ENCODE measurements around the gene RPSA.
"Not testable (repeated sequence)": the region's sequence is repeated elsewhere in the genome, so short reads cannot be mapped to it uniquely, and the experiment has no call there.

The RPSA gene

DNA sequence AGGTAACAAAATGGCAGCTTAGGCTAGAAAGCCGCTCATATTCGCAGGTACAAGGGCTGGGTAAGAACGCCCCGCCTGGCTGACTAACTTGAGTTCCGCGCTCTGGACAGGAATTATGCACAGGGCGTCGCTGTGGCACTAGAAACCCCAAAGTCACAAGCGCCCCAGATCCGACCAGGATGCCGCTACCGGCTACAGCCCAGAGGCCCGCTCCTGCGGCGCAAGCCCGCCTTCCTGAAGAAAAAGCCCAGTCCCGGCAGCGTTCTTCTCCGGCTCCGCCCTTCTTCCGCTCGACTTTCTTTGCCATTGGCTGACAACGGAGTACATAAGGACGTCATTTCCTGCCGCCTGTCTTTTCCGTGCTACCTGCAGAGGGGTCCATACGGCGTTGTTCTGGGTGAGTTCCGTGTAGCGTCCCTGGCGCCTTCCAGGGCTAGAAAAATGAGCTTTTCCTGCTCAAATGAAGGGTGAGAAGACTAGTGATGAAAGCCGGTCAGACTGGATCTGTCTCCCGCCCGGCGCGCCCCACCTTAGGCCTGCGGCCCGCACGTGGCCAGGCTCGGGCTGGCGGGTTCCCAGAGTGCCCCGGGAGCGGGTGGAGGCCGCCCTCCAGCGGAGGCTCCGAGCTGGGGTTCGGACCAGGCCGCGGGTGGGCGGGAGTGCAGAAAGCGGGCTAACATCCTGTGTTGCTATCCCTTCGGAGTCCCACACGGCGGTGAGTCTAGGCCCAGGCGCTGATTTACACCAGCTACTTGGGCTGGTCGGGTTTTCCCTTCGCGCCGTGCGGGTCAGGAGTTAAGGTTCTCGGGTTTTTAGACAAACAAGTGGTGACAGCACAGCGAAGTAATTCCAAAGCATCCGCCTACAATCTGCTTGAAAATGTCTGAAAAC lies at the start of gene RPSA:
Gene RPSA (plus strand): TSS at position 353 of the 891 bp plus-strand sequence. CDS start 934 bp downstream, outside the sequence.
- DNase-seq = peak; percentile 96

DNA sequence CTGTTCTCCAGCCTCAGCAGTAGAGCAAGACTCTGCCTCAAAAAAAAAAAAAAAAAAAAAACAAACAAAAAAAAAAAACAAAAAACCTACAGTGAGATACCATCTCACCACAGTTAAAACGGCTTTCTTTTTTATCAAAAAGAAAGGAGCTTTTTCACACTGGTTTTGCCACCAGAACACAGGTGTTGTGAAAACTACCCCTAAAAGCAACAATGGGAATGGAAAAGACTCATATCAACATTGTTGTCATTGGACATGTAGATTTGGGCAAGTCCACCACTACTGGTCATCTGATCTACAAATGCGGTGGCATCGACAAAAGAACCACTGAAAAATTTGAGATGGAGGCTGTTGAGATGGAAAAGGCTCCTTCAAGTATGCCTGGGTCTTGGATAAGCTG lies 48.2 kb upstream of the RPSA start:
- no peak for DNase-seq

DNA sequence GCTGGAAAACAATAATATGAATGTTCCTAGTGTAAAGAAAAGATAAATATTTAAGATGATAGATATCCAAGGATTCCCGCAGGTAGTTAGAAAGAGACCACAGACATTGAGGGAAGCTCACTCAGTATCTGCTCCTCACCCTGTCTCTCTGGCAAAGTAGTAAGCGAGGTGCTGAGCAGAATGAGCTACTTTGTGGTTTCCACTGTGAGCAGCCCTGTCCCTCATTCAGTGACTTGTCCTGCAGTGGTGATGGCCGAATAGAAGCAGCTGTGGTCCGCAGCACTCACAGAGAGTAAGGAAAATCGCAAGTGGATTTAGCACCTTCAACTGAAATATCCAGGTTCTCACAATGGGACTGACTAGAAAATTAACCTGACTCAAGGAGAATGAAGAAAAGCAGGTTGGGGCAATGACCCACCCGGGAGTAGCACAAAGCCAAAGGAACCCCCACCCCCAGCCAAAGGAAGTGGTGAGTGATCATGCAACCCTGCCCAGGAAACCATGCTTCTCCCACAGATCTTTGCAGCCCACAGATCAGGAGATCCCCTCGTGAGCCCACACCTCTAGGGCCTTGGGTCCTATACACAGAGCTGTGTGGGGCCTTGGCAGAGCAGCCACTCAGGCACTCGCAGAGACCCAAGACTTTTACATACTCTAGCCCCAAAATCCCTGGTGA lies 45.1 kb upstream of the RPSA start:
- peak; percentile 90 for DNase-seq

DNA sequence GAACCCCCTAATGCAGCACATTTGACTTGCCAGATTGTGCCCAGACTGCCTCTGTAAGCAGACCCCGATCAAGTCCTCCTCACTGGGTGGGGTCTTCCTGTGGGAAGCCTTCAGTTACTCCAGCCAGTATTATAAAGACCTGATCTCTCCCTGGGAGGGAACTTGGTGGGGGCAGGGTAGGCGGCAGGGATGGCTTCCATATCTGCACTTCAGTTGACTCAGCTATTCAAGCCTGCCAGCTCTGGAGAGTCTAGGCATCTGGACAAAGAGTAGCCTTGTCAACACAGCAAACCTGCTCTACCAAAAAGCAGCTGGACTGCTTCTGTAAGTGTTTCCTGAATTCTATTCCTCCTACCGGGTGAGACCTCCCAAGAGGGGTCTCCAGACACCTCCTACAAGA lies 44.3 kb upstream of the RPSA start:
- no peak for DNase-seq

DNA sequence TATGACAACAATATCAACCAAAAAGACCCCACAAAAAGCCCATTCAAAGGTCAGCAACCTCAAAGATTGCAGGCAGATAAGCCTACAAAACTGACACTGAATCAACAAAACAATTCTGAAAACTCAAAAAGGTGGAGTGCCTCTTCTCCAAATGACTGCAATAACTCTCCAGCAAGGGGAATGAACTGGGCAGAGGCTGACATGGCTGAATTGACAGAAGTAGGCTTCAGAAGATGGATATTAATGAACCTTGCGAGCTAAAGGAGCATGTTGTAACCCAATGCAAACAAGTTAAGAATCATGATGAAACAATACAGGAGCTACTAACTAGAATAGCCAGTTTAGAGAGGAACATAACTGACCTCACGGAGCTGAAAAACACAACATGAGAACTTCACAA lies 43.7 kb upstream of the RPSA start:
- no peak for DNase-seq

DNA sequence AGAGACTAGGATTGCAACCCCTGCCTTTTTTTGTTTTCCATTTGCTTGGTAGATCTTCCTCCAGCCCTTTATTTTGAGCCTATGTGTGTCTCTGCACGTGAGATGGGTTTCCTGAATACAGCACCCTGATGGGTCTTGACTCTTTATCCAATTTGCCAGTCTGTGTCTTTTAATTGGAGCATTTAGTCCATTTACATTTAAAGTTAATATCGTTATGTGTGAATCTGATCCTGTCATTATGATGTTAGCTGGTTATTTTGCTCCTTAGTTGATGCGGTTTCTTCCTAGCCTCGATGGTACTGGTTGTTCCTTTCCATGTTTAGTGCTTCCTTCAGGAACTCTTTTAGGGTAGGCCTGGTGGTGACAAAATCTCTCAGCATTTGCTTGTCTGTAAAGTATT lies 36.1 kb upstream of the RPSA start:
- DNase-seq = not testable (repeated sequence)

DNA sequence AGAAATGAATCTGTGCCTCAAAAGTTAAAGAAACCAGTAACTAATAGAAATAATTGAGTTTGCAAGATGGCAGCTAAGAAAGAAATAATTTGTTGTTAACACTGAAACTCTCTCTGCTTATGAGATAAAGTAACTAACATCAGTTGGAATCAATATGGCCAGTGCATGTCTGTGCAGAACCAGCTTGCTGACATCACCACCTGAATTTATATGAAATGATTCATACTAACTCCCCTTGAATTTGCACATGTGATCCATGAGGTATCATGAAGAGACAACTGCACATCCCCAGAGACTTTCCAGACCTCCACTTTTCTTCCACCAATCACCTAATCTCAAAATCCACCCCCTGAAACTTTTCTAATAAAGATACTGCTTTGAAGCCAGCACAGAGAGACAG lies 33.7 kb upstream of the RPSA start:
- no peak for DNase-seq

DNA sequence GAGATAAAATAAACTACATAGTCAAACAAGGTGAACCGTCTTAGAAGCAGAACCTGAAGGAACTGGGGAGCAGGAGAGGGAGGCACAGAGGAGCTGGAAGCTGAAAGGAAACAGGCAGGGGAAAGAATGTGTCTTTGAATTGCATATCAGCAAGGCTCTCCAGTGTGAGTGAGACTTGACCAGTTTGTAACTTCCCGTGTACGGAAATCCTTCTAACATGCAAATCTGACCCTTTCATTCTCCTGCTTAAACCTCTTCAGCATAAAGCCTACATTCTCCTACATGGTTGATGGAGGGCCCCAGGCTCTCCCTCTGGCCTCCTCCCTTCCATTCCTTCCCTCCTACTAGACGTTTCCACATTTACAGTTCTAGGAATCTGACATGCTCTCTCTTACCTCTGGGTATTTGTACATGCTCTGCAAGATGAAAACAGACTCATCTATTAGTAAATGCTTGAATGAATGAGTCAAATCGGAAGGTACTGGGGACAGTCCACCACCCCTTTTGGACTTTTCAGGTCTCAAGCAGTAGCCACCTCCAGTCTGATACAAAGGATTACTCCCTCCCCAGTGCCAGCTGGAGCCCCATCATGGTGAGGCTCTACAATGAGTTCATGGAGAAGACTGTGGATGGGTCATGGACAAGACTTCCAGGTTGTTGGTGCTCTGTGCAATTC lies 29.4 kb upstream of the RPSA start:
- no peak for DNase-seq

DNA sequence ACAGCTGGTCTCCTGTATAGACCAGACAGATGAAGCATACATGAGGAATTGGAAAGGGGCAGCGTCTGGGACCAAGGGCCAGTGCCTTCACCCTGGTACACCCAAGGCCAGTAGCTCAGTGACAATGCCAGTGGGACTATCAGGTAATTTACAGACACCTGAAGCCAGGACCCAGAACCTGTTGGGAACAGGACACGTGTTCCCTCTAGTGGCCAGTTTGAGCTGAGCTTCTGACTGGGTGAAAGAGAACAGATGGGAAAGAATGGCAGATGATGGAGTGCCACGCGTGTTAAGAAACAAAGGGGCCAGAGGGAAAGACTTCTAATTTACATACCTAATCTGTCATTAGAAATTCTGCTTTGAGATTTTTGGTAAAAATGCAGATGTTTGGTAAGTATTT lies 28.4 kb upstream of the RPSA start:
- DNase-seq = no peak

DNA sequence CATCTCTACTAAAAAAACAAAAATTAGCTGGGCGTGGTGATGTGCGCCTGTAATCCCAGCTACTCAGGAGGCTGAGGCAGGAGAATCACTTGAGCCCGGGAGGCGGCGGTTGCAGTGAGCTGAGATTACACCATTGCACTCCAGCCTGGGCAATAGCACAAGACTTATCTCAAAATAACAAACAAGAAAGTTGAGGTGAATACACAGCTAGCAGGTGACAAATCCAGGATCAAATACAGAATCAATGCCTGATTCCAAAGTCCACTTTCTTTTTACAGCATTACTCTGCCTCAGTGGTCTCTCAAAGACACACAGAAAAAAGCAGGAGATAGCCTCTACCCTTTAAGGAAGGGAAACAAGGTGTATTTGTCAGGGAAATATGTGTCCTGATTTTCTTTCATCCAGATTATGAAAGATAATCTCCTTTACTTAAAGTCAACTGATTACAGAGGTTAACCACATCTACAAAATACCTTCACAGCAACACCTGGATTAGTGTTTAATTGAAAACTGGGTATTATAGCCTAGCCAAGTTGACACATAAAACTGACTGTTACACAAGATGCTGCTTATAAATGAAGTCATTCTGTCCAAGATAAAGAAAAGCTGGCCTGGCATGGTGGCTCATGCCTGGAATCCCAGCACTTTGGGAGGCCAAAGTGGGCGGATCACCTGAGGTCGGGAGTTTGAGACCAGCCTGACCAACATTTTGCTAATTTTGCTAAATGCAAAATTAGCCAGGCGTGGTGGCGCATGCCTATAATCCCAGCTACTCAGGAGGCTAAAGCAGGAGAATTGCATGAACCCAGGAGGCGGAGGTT lies 27.4 kb upstream of the RPSA start:
- no peak for DNase-seq

DNA sequence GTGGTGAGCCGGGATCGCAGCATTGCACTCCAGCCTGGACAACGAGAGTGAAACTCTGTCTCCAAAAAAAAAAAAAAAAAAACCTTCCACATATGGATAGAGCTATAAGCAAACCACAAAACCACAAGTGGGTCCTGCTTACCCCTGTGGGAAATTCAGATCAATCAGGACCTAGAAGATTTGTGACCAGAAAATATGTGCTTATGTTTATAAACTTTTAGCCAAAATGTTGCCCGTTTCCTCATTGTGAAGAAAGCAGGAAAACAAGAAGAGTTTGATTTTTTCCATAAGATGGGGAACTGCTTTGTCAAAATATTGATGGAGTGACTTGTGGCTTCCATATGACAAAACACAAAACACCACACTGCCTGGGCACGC lies 26.8 kb upstream of the RPSA start:
- no peak for DNase-seq

DNA sequence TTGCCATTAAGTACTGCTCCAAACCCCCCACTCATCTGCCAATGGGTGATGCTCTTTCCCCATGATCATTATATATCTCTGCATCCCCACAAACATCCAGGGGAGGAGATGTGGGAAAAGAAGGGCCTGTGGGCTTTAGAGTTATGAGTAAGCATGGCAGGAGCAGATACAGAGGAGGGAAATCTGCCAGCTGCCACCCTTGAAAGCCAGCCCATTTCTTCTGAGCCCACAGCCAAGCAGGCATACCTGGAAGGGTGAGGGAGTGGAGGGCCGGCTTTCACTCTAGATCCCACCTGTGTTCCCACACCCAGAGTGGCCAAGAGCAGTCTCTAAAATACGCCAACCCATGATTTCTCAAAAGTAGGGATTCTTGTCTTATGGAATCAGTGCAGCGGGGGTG lies 25.1 kb upstream of the RPSA start:
- DNase-seq = no peak

DNA sequence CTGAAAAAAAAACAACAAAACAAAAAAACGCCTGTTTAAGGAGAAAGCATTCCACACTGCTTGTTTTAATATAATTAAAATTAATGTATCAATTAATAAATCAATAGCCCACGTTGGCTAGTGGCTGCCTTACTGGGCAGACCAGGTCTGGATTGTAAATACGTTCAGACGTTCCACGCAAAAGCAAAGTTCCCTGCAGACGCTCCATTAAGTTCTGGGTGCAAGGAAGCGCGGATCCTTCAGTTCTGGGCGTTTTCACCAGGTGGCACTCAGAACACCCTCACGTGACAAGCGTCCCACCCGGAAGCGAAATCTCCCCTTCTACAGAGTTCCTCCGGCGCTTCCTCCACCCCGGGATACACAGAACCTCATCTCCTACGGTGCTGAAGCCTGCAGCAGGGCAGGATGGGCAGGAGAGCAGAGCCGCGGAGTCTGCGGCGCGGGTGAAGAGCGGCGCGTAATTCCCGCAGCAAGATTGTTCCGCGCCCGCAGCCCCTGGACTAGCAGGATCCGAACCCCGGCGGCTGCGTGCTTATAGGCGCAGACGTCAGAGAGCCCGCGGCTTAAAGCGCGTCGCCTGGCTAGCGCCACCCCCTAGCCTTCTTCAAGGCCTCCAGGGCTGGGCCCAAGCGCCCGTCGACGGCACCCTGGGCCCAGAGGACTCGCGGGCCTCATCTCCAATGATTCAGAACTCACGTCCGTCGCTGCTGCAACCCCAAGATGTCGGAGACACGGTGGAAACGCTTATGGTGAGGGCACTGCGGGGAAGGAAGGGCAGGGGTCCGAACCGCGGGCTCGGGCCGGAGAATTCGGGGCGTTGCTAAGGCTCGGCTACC lies 23.3 kb upstream of the RPSA start, which contains the start of gene SLC25A38:
Gene SLC25A38 (plus strand): TSS at position 326 of the 836 bp plus-strand sequence. CDS start 355 bp downstream, at position 681.
- DNase-seq = no peak

DNA sequence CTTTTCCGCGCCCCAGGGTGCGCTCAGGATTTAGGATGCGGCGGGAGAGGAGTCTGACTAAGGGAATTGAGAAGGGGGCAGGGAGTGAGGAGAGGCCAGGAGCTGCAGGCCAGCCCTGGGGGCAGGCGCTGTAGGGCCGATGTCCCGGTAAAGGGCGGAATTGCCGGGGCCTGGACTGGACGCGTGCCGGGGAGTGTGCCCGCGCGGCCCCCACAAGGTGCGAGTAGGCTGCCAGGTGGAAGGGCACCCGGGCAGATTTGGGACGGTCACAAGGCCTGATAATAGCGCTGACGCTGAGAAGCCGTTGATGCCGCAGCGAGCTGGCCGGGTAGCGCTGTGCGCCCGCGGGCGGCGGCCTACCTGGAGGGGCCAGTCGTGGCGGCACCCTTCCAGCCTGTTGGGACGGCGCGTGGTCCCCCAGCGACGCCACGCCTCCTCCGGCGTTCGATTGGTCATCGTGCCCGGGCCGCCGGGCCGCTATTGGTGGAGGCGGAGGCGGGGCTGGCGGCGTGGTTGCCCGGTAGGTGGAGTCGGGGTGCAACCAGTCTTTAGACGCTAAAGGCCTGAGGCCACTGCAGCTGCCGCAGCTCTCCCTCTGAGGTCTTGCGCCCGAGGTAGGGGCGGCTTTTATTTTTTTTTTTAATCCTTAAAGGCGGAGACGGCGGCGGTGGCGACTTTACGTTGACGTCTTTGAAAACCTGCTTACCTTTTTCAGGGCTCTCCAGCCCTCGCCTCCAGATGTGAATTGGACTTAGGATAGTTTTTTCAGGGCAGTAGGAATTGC lies 22.4 kb upstream of the RPSA start:
- no peak for DNase-seq

DNA sequence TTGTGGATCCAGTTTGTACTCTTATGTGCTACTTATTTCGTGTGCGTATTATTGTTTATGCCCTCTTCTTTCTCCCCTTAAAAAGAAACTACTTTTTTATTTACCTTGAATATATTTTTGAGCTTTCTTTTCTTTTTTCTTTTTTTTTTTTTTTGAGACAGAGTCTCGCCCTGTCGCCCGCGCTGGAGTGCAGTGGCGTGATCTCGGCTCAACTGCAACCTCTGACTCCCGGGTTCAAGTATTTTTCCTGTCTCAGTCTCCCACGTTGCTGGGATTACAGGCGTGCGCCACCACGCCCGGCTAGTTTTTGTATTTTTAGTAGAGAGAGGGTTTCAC lies 21.9 kb upstream of the RPSA start:
- no peak for DNase-seq

DNA sequence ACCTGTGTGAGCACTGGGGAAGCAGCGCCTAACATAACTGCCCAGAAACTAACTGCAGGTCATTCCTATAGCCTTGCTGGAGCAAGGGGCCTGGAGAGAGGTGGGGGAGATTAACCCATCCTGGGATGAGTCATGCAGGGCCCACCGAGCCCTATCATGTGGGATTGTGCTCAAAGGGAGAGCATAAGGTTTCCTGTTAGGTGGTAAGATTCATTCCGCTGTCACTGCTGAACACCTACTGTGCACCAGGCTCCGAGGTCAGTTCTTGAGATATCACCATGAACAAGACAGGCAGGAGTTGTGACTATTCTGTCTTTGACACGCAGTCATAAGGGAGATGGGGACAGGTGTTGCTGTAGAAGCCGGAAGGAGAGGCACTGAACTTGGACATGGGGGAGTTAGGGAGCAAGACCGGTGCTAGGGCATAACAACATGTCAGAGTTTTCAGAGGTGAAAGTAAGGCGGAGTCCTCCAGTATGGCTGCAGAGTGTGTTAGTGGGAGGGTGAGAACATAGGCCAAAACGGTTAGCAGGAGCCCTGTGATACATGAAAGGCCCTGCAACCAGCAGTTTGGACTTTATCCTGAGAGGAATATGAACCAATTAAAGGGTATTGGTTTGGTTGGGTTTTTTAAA lies 20.9 kb upstream of the RPSA start:
- DNase-seq = no peak

DNA sequence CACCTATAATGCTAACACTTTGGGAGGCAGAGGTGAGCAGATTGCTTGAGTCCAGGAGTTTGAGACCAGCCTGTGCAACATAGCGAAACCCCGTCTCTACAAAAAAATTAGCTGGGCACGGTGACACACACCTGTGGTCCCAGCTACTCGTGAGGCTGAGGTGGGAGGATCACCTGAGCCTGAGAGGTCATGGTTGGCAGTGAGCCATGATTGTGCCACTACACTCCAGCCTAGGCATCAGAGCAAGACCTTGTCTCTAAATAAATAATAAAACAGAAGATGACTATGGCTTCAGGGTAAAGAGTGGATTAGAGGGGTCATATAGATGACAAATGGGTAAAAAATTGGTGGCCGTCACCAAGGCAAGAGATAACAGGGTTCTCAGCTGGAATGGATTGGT lies 20.2 kb upstream of the RPSA start:
- DNase-seq = no peak

DNA sequence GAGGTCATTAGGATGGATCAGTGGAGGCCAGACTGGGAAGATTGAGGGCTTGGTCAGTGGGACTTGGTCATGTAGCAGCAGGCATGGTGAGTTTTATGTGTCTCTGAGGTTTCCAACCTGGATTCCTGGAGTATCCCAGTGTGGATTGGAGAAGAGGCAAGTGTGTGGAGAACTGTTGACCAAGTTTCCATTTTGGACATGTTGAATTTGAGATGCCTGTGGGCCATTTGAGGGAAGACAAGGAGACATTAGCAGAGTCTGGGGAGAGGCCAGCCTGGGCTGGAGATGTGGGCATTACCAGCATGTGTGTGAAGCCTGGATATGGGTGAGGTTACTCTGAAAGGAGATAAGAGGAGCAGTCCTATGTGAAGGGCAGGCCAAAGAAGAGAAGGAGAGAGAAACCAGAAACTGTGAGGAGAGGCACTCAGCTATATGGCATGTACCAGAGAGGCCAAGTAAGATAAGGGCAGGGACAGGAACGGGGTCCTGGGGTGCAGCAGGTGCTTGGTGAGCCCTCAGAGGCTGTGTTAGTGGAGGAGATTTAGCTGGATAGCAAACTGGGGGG lies 19.0 kb upstream of the RPSA start:
- no peak for DNase-seq

DNA sequence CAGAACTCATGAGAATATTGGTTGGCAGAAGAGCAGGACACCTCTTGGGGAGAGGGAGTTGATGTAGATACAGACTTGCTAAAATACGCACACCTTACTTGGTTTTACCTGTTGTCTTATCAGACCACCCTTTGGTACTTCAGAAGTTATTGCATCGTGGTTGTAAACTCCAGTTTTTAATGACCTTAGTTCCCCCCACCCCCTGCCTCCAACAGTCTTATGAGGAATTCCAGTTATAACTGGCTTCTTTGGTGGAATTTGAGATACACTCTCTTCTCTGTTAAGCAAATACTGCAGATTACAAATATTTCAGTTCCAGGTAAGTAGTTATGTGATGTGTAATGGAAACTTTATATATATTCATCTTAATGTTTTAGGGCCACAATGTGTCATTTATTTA lies 18.4 kb upstream of the RPSA start:
- DNase-seq = no peak

DNA sequence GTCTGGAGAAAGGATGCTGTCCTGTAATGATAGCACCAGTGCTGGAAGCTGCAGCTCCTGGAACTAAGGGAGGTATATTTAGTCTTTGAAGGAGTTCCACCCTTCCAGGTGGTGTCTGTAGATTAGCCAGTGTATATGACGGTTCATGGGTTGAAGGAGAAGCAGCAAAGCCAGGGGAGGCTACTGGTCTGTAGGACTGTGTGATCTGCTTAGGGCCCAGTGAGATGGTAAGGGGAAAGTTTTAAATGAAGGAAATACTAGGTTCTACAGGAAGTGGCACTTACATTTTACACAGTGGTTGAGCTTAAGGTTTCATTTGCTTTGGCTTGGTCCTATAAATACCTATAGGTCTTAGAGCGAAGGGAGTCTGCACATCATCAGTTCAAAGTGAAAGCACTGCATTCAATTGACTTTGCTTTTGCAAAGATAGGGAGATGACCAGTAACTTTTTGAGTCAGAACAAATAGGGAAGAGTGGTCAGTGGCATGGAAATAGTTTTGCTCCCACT lies 17.7 kb upstream of the RPSA start:
- DNase-seq = no peak

Measured in GF-D8 (cell line).